ENCODE results near the gene POLL. TPM values are rescaled to one million over a fixed set of nuclear protein-coding genes. Genes with fewer than 3 reads are reported as not detected.

The POLL gene
- total RNA-seq, 1 experiment from 2014 or later: 30.3 TPM

- ChIA-PET POLR2A (ENCODE audit: unreplicated experiment) (interaction anchor here (0.6 kb wide), 1 partner anchor 542 kb away, joined by 5 read pairs; no protein-coding TSS in a partner anchor), CTCF (interaction anchor here (0.6 to 1.6 kb wide), 3 partner anchors 31 to 358 kb away, joined by 4 to 10 read pairs (median 6); no protein-coding TSS in a partner anchor)
- Histone ChIP-seq H3K9me2 (ENCODE audit: insufficient read depth) (no peaks in the 10 kb centered on the region), H3F3A (ENCODE audit: insufficient read depth, low read depth) (no peaks in the 10 kb centered on the region), H3K79me2 (ENCODE audit: low read depth) (no peaks in the 10 kb centered on the region), H3K4me3 (no peak overlapping the region), H3K9me3 (ENCODE audit: insufficient read depth, low read depth) (no peaks in the 10 kb centered on the region), H3K36me3 (ENCODE audit: low read depth) (no peaks in the 10 kb centered on the region), H2AFZ (no peak overlapping the region), H3K4me2 (no peak overlapping the region), H3K27me3 (ENCODE audit: insufficient read depth, low read depth) (peaks cover 8% of the 10 kb centered on the region), H4K20me1 (ENCODE audit: insufficient read depth) (no peaks in the 10 kb centered on the region), H3K4me1 (replicated peaks; ENCODE audit: insufficient read depth) (no peaks in the 10 kb centered on the region), H3K27ac (no peak overlapping the region)
- no peak for DNase-seq
- no peak for TF ChIP-seq CTCF (conservative IDR thresholded peaks at IDR 0.05)
- no peak for TF ChIP-seq EZH2 (IDR thresholded peaks at IDR 0.05; ENCODE audit: low read depth)
- BruUV-seq (replicated peaks): no TSS peak
- intact Hi-C loops (cut with micrococcal nuclease; ENCODE audit: unreplicated experiment): loop anchor here (2.0 to 10.0 kb wide), 3 partner anchors 269 to 527 kb away; no protein-coding TSS in a partner anchor
Observed at GRCh38 chr10:101571271-101571925, 16.7 kb downstream of the POLL start.

GRCh38 chr10:101570428-101571270 lies 17.4 kb downstream of the POLL start:
- H3K4me2 ChIP-seq: peak overlapping the region; percentile 94
- no peaks in the 10 kb centered on the region for H3K9me2 ChIP-seq (ENCODE audit: insufficient read depth)
- BruUV-seq (replicated peaks): no TSS peak
- no peak for DNase-seq
- no peaks in the 10 kb centered on the region for H4K20me1 ChIP-seq (ENCODE audit: insufficient read depth)
- peak overlapping the region; percentile 68 for H3K4me3 ChIP-seq
- peak overlapping the region; percentile 77; the same call in 1 of the 2 replicates for H2AFZ ChIP-seq
- H3F3A ChIP-seq (ENCODE audit: insufficient read depth, low read depth): no peaks in the 10 kb centered on the region
- H3K9me3 ChIP-seq (ENCODE audit: insufficient read depth, low read depth): no peaks in the 10 kb centered on the region
- no peaks in the 10 kb centered on the region for H3K36me3 ChIP-seq (ENCODE audit: low read depth)
- no peaks in the 10 kb centered on the region for H3K79me2 ChIP-seq (ENCODE audit: low read depth)
- peaks cover 15% of the 10 kb centered on the region for H3K27me3 ChIP-seq (ENCODE audit: insufficient read depth, low read depth)
- ChIA-PET CTCF (interaction anchor here (0.6 to 1.6 kb wide), 8 partner anchors 17 to 521 kb away, joined by 3 to 16 read pairs (median 6); partner anchors contain the start of genes DPCD and POLL), POLR2A (ENCODE audit: unreplicated experiment) (interaction anchor here (0.6 kb wide), 1 partner anchor 541 kb away, joined by 5 read pairs; no protein-coding TSS in a partner anchor)
- H3K27ac ChIP-seq: no peak overlapping the region
- TF ChIP-seq CTCF (conservative IDR thresholded peaks at IDR 0.05) (peak; percentile 37; the same call in 1 of the 2 replicates), EZH2 (IDR thresholded peaks at IDR 0.05; ENCODE audit: low read depth) (no peak)
- intact Hi-C loops (cut with micrococcal nuclease; ENCODE audit: unreplicated experiment): loop anchor here (1.0 to 10.0 kb wide), 4 partner anchors 268 to 526 kb away; no protein-coding TSS in a partner anchor
- no peaks in the 10 kb centered on the region for H3K4me1 ChIP-seq (replicated peaks; ENCODE audit: insufficient read depth)

All from PC-9 (cell line).